HG03575 (cell line): ENCODE results near the gene ELK1.
"Not testable (repeated sequence)": the region's sequence is repeated elsewhere in the genome, so short reads cannot be mapped to it uniquely, and the experiment has no call there.

Experiments
- ATAC-seq: cut with Tn5 transposase; IDR thresholded peaks from one replicate; pipeline ENCODE4 v1.9.1; 2021; ENCODE audit not compliant: unreplicated experiment, insufficient number of reproducible peaks, low FRiP score; ENCODE audit errors: extremely low read depth

The ELK1 gene

DNA sequence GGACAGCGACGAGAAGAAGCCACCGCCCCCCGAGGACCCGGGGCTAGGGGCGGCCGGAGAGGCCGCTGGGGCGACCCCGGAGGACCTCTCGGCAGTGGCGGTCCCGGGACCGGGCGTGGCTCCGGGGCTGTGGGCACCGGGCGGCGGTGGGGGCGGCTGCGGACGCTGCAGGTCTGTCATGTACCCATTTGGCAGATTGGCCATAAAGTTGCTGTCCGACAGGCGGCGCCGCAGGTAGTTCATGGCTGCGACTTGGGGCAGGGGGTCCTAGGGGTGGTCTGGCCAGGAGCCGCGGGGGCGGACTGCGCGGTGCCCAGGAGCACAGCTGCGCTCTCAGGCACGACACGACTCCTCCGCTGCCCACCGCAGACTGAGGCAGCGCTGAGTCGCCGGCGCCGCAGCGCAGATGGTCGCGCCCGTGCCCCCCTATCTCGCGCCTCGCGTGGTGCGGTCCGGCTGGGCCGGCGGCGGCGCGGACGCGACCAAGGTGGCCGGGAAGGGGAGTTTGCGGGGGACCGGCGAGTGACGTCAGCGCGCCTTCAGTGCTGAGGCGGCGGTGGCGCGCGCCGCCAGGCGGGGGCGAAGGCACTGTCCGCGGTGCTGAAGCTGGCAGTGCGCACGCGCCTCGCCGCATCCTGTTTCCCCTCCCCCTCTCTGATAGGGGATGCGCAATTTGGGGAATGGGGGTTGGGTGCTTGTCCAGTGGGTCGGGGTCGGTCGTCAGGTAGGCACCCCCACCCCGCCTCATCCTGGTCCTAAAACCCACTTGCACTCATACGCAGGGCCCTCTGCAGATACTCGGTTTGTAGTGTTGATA lies 30.7 kb downstream of the ELK1 start, which contains the start of gene SYN1:
TSS of gene SYN1 (minus strand) at position 372 of the 817 bp plus-strand sequence. CDS start at position 243, 129 bp downstream.
- no peak for ATAC-seq

DNA sequence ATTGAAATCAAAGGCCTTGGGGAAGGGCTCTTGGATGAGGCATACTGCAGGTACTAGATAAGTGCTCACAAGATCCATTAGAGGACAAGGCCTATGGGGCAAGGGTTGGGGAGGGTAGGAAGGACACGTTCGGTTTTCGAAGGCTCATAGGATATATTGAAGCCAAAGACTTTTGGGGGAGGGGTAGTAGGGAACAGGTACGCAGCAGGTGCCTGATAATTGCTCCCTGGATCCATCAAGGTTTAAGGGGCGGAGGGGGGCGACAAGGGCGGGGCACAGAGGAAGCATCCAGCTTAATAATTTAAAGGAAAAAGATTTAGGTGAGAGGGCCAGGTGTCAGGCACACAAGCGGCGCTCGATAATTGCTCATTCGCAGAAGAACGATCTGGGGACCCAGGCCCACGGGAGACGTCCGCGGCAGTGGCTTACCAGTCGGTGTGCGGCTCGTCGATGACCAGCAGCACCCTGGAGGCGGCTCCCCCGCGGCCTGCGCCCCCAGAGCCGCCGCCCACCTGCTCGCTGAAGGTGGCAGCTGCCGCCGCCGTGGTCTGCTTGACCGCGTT lies 31.4 kb downstream of the ELK1 start:
- no peak for ATAC-seq

DNA sequence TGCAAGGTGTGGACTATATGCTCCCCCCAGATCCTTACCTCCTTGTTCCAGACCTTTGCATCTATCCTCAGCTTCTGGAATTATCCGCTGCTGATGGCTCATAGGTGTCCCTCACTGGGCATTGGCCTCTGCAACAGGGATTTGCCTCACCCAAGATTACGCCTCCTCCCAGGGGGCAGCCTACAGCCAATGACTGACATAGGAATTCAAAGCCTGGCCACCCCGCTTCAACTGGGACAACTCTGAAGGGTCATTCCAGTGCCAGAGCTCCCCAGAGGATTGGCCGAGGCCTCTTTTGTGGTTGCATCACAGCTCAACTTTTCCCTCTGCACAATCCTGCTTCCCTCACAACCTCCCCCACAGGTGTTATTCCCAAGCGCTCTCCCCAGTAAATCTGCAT lies 35.7 kb downstream of the ELK1 start:
- no peak for ATAC-seq

DNA sequence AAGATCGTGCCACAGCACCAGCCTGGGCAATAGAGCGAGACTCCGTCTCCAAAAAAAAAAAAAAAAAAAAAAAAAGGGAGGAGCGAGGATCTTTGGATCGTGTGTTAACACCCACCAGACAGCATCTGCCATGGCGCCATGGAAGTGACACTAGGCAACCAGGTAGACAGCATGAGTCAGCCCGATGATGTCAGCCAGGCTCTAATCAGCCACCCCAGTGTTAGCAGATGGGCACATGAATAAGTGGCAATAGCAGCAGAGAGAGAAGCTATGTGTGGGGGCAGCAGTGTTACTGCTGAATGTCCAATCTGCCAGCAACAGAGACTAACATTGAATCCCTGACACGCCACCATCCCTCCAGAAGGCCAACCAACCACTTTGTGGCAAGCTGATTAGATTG lies 37.3 kb downstream of the ELK1 start:
- no peak for ATAC-seq

DNA sequence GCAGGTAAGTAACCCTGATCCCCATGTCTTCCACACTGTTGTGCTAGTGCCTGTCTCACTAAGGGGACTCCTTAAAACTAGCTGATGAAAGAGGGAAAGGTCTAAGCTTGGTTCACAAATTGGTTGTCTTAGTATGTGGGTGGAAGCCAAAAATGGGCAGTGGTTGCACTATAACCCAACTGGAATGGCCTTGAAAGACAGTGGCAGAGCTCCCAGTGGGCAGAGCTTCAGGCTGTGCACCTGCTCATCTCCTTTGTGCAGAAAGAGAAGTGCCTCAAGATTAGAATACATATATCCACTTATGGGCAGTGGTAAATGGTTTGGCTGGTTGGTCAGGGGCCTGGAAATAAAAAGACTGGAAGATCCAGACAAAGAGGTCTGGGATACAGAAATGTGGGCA lies 37.9 kb downstream of the ELK1 start:
- no peak for ATAC-seq

DNA sequence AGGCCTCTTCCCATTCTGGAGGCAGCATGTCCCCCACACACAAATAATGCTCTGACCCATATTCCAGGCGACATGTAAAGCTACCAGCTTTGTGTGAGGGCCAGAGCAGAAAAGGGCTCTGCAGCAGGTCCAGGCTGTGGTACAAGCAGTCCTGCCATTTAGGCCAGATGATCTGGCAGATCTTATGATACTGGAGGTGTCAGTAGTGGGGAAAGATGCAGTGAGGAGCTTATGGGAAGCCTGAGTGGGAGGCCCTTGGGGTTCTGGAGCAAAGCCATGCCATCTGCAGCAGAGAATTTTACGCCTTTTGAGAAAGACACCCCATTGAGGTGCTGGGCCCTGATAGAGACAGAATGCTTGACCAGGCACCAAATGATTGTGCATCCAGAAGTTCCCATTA lies 38.4 kb downstream of the ELK1 start:
- ATAC-seq, result no peak

DNA sequence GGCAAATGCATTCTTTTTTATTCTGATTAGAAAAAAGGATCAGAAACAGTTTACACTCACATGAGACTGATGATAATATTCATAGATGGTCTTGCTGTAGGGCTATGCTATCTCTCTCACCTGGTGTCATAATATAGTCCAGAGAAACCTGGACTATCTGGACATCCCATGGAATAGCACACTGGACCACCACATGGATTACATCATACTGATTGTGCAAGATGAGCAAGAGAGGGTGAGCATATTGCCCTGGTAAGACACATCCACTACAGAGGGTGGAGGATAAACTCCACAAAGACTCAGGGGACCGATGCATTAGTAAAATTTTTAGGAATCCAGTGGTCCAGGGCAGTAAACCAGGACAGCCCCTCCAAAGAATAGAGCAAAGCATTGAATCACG lies 38.9 kb downstream of the ELK1 start:
- ATAC-seq, result no peak

DNA sequence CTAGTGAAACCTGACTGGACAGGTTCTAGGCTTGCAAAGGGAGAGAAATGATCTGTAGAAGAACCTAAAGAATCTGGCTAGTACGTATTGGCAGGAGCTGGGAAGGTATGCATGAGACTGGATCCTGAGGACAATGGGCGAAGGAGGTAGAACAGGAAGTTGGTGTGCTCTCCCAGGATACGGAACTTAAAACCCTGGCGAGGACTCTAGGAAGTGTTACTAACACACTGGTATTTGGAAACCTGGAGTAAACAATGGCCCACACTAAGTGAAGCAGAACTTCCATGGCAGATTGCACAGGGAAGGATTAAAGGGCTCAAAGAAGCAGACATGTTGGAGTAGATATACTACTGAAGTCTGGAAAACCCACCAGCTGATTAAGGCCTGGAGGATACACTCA lies 39.9 kb downstream of the ELK1 start:
- no peak for ATAC-seq

DNA sequence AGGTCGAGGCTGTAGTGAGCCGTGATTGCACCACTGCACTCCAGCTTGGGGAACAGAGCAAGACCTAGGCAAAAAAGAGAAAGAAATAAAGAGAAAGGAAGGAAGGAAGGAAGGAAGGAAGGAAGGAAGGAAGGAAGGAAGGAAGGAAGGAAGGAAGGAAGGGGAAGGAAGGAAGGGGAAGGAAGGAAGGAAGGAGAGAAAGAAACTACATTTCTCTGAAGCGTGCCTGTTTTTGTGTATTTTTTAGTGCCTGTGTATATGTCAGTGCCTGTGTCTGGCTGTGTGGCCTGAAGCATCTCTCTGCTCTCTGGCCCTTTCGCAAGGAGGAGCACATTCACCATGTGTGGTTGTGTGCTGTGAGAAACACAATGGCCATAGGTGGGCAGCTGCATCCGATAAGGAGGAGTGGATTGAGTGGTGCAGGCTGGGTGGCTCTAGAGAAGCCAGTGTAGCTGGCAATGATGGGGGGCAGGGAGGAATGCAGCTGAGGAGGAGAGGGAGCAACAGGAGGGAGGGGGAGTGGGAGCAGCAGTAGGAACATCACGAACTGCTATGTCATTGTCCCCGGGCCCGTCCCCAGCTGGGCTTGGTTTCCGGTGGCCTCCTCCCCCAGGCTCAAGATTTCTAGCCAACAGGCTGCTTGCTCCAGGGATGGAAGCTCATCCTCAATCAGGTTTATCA lies 42.1 kb downstream of the ELK1 start:
- ATAC-seq, result no peak

DNA sequence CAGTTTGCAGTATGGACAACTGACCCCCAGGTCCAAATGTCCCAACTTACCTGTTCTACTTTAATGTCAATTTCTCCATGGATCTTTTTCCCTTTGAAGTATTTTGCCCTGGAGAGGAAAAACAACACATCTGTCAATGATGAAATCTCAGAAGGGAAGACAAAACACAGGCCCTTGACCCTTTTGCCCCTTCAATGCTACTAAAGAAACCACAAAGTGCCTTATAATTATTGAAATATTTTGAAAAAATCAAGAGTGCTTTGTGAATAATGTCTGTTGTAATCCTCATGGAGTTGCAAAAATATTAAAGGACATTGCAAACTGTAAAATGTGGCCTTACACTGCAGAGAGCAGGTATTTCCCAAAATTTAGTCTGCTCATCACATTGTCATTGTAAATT lies 43.3 kb downstream of the ELK1 start:
- ATAC-seq, result no peak

DNA sequence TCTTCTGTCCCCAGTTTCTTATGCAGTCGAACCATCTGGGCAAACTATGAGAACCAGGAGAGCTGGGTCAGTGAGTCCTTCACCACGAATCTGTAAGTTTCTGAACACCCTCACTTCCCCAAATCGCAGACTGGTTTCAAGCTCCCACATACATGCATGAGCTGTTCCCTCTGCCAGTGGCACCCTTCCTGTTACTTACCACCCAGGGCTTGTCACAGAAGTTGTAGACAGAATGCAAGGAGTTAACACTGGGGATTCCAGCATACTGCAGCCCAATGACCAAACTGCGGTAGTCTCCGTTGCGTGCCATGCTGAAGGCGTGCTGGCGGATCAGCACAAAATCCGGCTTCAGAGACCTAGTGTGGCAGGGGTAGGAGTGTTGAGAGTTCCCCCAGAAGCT lies 45.3 kb downstream of the ELK1 start:
- no peak for ATAC-seq

DNA sequence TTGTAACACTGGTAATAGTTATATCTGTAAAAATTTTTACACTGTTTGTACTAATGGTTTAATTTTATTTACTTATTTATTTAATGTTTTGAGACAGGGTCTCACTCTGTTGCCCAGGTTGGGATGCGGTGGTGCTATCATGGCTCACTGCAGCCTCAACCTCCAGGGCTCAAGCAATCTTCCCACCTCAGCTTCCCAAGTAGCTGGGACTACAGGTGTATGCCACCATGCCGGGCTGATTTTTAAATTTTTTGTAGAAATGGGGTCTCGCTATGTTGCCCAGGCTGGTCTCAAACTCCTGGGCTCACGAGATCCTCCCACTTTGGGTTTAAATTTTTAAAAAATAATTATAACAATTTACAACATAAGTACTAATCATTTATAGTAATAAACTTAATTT lies 47.2 kb downstream of the ELK1 start:
- ATAC-seq, result not testable (repeated sequence)

DNA sequence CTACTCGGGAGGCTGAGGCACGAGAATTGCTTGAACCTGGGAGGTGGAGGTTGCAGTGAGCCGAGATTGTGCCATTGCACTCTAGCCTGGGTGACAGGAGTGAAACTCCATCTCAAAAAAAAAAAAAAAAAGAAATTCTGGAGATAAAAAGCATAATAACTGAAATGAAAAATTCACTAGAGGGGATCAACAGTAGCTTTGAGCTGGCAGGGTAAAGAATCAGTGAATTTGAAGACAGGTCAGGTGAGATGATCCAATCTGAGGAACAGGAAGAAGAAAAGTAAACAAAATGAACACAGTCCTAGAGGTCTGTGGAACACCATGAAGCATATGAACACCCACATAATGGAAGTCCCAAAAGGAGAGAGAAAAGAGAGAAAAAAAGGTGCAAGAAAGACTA lies 53.1 kb downstream of the ELK1 start:
- ATAC-seq, result no peak

DNA sequence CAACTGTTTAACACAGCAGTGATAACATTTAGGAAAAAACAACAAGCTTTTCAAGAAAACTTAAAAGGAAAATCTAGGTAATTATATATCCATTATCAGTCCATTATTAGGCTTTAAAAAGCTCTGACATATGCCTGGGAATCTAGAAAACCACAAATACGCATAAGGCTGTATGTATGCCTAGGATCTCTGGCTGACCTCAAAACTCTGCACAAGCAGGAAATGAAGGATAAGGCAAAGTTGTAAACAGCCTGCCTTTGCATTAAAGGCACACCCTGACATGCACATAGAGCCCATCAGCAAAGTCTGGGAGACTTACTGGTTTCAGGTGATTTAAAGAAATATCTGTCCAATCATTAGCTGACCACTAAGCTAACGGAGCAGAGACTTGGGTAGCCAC lies 54.1 kb downstream of the ELK1 start:
- no peak for ATAC-seq

DNA sequence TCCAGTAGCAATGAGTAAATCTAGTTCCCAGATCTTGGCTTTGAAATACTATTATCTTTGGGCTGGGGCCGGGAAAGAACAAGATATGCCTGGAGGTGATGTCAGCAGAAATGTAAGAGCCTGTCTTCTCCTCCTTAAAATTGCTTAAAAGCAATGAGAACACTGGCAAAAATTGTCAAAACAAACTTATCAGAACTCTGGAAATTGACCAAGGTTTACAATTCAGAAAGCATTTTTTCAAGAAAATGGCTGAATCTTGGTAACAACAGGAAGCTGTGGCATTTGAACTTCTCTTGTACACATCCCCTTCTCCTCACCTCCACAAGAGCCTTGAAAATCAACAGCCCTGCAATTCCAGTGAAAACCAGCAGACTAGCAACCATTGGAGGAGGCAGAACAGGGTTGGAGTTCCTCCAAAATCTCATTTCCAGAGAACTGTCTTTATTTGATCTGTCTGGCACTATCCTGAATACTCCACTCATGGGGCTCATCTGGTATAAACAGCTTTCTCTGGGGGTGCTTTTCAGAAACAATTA lies 54.6 kb downstream of the ELK1 start:
- no peak for ATAC-seq

DNA sequence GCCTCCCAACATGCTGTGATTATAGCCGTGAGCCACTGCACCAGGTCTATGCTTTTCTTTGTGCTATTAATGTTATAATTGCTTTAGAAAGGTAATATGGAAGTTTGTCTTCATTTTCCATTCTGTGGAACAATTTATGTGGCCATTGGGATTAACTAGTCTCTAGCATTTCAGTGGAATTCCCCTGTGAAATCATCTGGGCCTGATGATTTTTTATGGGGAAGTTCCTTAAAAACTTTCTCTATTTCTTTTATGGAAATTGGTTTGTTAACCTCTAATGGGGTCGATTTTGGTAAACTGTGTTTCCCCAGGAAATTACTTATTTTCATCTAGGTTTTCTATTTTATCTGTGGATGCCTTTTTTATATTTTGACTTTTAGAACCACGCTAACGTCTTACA lies 56.8 kb downstream of the ELK1 start:
- no peak for ATAC-seq

DNA sequence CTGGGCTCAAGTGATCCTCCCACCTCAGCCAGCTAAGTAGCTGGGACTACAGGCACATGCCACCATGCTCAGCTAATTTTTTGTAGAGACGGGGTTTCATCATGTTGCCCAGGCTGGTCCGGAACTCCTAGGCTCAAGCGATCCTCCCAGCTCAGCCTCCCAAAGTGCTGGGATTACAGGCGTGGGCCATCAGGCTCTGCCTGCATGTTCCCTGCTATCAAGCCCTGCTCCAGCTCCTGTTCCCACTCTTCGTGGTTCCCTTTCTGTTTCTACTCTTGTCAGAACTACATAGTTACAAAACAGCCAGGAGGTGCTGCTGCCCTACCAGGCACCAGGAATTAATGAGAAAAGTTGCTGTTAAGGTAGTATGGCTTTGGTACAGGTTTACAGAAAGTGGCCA lies 59.4 kb downstream of the ELK1 start:
- no peak for ATAC-seq

DNA sequence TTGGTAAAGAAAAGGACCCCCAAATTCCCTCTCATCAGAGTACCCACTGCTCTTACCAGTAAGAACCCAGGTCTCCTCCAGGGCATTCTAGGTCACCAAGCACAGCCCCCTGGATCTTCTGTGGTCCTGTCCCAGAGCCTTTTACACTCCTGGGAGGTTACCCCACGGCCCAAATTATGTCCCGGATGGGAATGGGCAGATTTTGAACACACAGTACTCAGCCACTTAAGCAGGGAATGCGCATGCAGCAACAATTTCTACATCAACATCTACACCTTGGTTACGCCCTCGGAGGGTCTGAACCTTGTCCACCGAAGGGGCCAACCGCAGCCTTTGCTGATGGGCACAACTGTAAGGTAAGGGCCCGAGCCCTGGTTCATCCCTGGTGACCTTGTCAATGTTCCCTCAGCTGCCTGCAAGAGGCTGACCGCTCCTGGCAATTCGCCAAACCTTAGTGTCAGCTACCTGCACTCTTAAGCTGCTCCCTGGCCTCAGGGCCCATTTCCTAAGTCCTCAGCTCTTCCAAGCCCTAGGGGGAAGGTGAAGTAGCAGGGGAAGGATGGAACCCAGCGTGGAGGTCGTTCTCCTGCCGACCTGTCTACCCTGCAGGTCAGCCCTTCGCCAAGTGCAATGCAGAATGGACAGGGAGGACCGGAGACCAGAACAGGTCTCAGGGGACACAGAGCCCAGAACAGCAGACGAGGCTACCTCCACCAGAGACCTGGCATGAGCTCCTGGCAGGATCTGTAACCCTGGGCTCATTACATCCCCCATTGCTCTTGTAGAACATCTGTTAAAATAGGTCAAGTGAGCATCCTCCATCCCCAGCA lies 62.2 kb downstream of the ELK1 start:
- no peak for ATAC-seq
